GM19328 (cell line): Measurements from ENCODE around the gene UQCR10.

Experiments used
- ATAC-seq: cut with Tn5 transposase; IDR thresholded peaks from one replicate; pipeline ENCODE4 v1.9.1; 2021; ENCODE audit warnings: mild to moderate bottlenecking, moderate library complexity; ENCODE audit not compliant: unreplicated experiment

UQCR10 gene

GRCh38 chr22:29767171-29768051, at the start of gene UQCR10:
Gene UQCR10, plus strand, starts transcription at chr22:29767369. Its CDS starts 30 bp downstream, at chr22:29767399.
- peak; percentile 57 for ATAC-seq

- no peak for ATAC-seq
Observed at GRCh38 chr22:29717789-29718188, 49.4 kb upstream of the UQCR10 start.

GRCh38 chr22:29718949-29719898, 47.9 kb upstream of the UQCR10 start:
- no peak for ATAC-seq

- ATAC-seq: no peak
Observed at GRCh38 chr22:29719899-29720645, 47.1 kb upstream of the UQCR10 start, which contains the start of gene CABP7. Gene CABP7, plus strand, starts transcription at chr22:29720003. Its CDS starts 422 bp downstream, at chr22:29720425.

GRCh38 chr22:29720811-29721323, 46.3 kb upstream of the UQCR10 start:
- no peak for ATAC-seq

GRCh38 chr22:29722151-29722550, 45.0 kb upstream of the UQCR10 start:
- no peak for ATAC-seq

GRCh38 chr22:29722587-29722986, 44.6 kb upstream of the UQCR10 start:
- no peak for ATAC-seq

GRCh38 chr22:29723766-29724165, 43.4 kb upstream of the UQCR10 start:
- no peak for ATAC-seq

- ATAC-seq: no peak
Observed at GRCh38 chr22:29724843-29725242, 42.3 kb upstream of the UQCR10 start.

- no peak for ATAC-seq
Observed at GRCh38 chr22:29726106-29726505, 41.1 kb upstream of the UQCR10 start.

- ATAC-seq: no peak
Observed at GRCh38 chr22:29726512-29727130, 40.5 kb upstream of the UQCR10 start.

- ATAC-seq: no peak
Observed at GRCh38 chr22:29727131-29727523, 40.0 kb upstream of the UQCR10 start.

- ATAC-seq: no peak
Observed at GRCh38 chr22:29729161-29729560, 38.0 kb upstream of the UQCR10 start.

GRCh38 chr22:29731058-29731850, 35.9 kb upstream of the UQCR10 start:
- no peak for ATAC-seq

- no peak for ATAC-seq
Observed at GRCh38 chr22:29732883-29733282, 34.3 kb upstream of the UQCR10 start.

GRCh38 chr22:29733362-29734201, 33.6 kb upstream of the UQCR10 start:
- ATAC-seq: no peak

- no peak for ATAC-seq
Observed at GRCh38 chr22:29734406-29734805, 32.8 kb upstream of the UQCR10 start.

- no peak for ATAC-seq
Observed at GRCh38 chr22:29734838-29735237, 32.3 kb upstream of the UQCR10 start.
